NOMO-1 treated with dmso at 0.1 percent for 144 hours (cell line): ENCODE results near the gene PCDH11Y.
"Not testable (repeated sequence)": the region's sequence is repeated elsewhere in the genome, so short reads cannot be mapped to it uniquely, and the experiment has no call there.

Experiments
- DNase-seq: peaks from one replicate; lab custom pipeline; 2025; ENCODE audit not compliant: unreplicated experiment; lab: John Stamatoyannopoulos, UW

PCDH11Y gene

GRCh38 chrY:5000057-5000456 lies at the start of gene PCDH11Y:
Gene PCDH11Y, plus strand, starts transcription at chrY:5000296. Its CDS starts 56,804 bp downstream, at chrY:5057100.
- not testable (repeated sequence) for DNase-seq

GRCh38 chrY:4967894-4968293 lies 32.2 kb upstream of the PCDH11Y start:
- not testable (repeated sequence) for DNase-seq

GRCh38 chrY:4991743-4992400 lies 8.2 kb upstream of the PCDH11Y start:
- DNase-seq: not testable (repeated sequence)

- not testable (repeated sequence) for DNase-seq
These were observed 5.2 kb upstream of the PCDH11Y start for GRCh38 chrY:4994892-4995291.

GRCh38 chrY:5002476-5003184 lies 2.5 kb downstream of the PCDH11Y start:
- DNase-seq: not testable (repeated sequence)

GRCh38 chrY:5038972-5039523 lies 39.0 kb downstream of the PCDH11Y start:
- not testable (repeated sequence) for DNase-seq

- DNase-seq: not testable (repeated sequence)
These were observed 82.9 kb downstream of the PCDH11Y start for GRCh38 chrY:5083017-5083416.

- DNase-seq: not testable (repeated sequence)
These were observed 182.9 kb downstream of the PCDH11Y start for GRCh38 chrY:5182998-5183397.

GRCh38 chrY:5215116-5215515 lies 215.0 kb downstream of the PCDH11Y start:
- not testable (repeated sequence) for DNase-seq

- not testable (repeated sequence) for DNase-seq
These were observed 324.8 kb downstream of the PCDH11Y start for GRCh38 chrY:5324931-5325330.

- DNase-seq: not testable (repeated sequence)
These were observed 342.1 kb downstream of the PCDH11Y start for GRCh38 chrY:5342220-5342619.

GRCh38 chrY:5543705-5544104 lies 543.6 kb downstream of the PCDH11Y start:
- DNase-seq: not testable (repeated sequence)

GRCh38 chrY:5638589-5638988 lies 638.5 kb downstream of the PCDH11Y start:
- DNase-seq: not testable (repeated sequence)

GRCh38 chrY:5679265-5679664 lies 679.2 kb downstream of the PCDH11Y start:
- not testable (repeated sequence) for DNase-seq

GRCh38 chrY:5708727-5709126 lies 708.6 kb downstream of the PCDH11Y start:
- not testable (repeated sequence) for DNase-seq

- not testable (repeated sequence) for DNase-seq
These were observed 709.8 kb downstream of the PCDH11Y start for GRCh38 chrY:5709788-5710381.

- not testable (repeated sequence) for DNase-seq
These were observed 761.3 kb downstream of the PCDH11Y start for GRCh38 chrY:5761403-5761802.

- not testable (repeated sequence) for DNase-seq
These were observed 776.4 kb downstream of the PCDH11Y start for GRCh38 chrY:5776485-5776884.
